NCI-H187 (cell line): Measurements from ENCODE around the gene PHF1.
A peak's percentile ranks its signal among the peaks of the same experiment; 100 is the strongest.

Source experiments
- DNase-seq, 2 experiments: peaks; one replicate each; lab custom pipeline; 2025; lab: John Stamatoyannopoulos, UW

PHF1 gene

DNA sequence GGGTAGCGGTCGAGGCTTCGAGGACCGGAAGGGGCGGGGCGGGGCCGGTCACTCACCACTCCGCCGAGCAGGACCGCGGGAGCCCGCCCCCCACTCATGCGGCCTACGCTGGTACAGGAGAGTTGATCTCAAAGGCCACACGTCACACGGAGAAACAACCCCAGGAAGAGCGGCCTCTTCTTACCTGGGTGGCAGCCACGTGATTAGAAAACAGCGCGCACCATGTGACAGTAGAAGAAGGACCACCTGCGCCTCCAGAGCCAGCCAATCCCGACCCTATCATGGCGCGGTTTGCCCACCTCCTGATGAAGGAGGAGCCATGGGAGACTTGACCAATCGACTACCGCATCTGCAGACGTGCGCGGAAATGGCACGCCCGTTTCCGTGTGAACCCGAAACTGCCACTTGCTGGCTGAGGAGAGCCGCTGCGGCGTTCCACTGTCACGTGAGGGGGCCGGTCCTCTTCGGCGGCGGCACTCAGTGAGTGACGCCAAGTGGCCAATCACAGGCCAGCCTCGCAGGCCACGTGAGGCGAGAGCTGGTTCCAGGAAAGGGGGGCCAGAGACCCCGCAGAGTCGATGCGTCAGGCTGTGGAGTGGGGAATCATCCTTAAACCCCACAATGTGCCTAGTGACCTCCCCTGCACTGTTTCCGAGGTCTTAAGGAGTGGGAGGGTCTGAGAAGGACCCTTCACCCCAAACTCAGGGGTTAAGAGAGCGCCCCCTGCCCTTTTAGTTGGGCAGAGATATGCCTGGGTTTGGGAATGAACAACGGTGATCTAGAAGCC lies 7.3 kb downstream of the PHF1 start, which contains the start of gene CUTA:
CUTA (minus strand) TSS at position 205 of the 787 bp plus-strand sequence; CDS start at position 98, 107 bp downstream.
- DNase-seq = peak; percentile 96 to 97

DNA sequence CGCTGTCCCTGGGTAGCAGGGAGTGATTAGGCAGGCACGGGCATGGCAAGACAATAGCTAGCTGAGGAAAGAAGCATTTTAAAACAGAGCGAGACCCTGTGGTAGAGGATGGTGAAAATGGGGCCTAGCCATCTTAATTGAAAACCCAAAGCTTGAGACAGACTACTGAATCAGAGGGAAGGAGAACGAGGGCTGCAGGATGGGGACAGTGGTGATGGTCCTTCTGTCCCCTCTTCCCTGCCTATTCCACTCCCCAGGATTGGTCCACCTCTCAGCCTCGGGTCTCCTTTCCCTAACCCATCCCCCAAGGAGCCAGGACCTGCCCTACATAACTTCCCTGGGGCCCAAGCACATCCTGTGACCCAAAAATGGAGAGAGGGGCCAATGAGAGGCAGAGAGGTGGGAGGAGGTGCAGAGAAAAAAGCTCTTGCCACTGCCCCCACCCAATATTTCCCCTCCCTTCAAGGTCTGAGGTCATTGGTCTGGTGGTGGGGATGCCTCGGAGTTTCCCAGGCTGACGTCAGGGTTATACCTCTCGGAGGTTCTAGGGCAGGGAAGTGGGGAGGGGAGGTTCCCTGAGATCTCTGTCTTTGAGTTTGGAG lies 8.0 kb downstream of the PHF1 start:
- no peak for DNase-seq

GRCh38 chr6:33419580-33420490 lies 9.0 kb downstream of the PHF1 start, which contains the start of gene SYNGAP1:
TSS of gene SYNGAP1 (plus strand) at chr6:33420065. CDS start at chr6:33420265, 200 bp downstream.
- no peak for DNase-seq

GRCh38 chr6:33420491-33421343 lies 9.9 kb downstream of the PHF1 start:
- DNase-seq = no peak

- no peak for DNase-seq
These were observed 10.5 kb downstream of the PHF1 start for GRCh38 chr6:33421344-33421643.

- no peak for DNase-seq
These were observed 13.0 kb downstream of the PHF1 start for GRCh38 chr6:33423777-33424176.

DNA sequence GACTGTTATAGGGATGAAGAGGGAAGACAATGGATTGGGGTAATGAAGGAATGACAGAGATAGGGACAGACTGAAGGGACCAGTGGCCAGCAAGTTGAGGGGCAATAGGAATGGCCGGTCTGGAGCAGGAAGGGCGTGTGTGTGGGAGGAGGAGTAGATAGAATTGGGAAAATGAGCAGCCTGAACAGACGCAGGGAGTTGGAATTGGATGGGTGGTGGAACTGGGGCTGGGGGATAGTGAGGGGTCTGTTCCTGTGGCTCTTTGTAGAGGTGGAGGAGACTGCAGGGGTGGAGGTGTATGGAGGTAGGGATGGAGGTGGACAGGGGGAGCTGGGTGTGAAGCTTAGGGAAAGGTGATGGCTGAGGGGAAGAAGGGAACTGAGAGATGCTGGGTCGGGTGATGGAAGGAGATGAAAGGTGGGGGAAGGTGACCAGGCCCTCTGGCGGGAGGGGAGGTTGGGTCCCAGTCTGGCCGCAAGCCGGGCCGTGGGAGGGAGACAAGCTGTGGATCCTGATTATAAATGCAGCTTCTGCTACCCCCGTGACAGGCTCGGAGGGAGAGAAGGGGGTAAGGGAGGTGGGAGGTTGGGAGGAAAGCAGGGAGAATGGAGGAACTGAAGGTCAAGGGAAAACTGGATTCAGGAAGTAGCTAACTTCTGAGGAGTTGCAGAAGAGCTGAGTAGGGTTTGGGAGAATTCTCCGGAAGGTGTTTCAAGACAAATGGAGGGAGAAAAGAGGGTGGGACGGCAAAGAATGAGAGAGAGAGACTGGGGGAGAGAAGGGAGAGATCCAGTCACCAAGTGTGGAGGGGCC lies 14.2 kb downstream of the PHF1 start:
- no peak for DNase-seq

GRCh38 chr6:33425668-33426577 lies 15.1 kb downstream of the PHF1 start:
- peak in 1 of 2 experiments; percentile 52 for DNase-seq

- no peak for DNase-seq
These were observed 16.0 kb downstream of the PHF1 start for GRCh38 chr6:33426590-33427511.

- no peak for DNase-seq
These were observed 16.9 kb downstream of the PHF1 start for GRCh38 chr6:33427585-33428223.

DNA sequence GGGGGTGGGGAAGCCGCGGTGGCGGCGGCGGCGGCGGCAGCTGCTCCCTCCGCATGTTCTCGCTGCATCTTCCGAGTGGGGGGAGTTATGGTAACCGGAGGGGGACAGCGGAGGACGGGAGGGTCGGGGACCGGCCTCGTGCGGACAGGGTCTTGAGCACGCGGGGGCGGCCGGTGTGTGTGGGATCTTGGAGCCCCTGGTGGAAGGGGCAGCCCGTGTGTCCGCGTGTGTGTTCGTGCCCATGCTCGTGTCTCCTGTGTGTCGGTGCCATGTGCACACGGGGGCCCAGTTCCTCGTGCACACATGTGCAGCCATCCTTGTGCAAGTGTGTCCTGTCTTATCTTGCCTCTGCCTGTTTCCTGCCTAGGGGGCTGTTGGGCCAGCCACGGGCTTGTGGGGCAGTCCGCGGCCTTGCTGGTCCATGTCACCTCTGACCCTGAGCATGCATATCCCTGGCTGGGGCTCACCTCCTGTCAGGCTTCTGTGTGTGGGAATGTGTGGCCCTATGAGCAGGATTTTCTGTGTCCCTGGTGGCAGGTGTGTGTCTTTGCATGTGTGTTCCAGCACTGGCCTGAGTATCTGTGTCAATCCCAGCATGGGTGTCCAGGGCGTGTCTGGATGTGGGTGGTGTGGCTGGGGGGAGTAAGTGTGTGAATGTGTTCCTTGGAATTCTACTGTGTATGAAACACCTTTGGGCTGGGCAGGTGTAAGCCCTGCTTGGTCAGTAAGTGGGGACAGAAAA lies 17.6 kb downstream of the PHF1 start:
- DNase-seq = no peak

DNA sequence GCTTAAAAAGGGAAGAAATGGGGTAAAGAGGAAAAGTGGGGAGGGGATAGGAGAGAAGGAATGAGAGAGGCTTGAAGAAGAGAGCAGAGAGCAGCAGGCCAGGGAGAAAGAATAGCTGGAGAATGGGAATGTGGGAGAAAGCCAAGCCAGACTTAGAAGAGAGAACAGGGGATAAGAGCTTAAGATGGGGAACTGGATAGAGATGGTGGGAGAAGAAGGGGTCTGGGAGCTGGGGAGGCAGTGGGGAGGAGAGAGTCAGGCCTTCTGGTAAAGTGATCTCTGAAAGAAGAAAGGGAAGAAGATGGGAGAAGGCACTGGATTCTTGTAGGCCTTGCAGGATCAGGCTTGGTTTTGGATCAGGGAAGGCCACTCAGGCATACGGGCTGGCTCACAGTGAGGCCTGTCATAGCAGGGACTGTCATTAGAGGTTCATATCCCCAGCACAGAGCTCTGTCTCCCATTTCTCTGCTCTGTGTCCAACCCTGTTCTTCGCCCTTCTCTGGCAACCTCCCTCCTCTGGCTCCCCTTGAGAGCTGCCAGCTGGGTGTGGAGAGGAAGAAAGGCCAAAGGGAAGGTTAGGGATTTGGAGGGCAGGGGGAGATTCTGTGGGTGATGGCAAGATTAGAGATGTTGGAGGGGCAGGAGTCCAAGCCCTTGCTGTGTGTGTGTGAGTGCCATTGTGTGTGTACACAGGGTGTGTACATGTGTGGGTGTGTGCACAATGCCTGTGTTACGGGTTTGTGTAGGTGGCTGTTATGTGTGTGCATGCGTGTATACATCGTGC lies 18.3 kb downstream of the PHF1 start:
- no peak for DNase-seq

DNA sequence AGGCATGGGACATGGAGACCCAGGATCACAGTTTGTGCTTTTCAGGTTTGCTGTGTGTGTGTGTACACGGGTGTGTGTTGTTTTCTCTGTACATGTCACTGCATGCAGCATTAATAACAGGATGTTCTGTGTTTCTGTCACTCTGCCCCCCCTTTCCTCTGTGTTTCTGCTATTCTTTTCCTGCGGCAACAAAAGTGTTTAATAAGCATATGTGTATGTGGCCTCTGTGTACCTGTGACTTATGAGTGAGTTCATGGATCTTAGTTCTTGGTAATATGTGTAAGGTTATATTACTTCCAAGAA lies 18.9 kb downstream of the PHF1 start:
- DNase-seq = no peak

DNA sequence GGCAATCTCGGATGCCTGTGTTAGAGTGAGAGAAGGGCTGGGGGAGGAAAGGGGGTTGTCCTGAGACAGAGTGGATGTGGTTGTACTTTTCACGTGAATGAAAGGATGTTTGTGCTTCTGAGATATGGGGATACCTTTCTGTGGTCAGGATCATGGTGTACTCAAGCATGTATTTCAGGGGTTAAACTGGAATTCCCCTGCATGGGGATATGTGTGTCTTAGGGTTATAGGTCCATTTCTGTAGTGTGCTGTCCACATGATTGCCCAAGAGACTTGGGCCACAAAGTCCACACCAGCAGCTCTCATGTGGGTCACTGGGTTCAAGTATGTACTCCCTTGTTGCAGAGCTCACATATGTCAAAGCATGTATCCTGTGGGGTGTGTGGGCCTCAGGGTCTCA lies 19.5 kb downstream of the PHF1 start:
- DNase-seq = no peak

GRCh38 chr6:33430991-33431879 lies 20.4 kb downstream of the PHF1 start:
- DNase-seq = peak in 1 of 2 experiments; percentile 35
